Hindlimb muscle (tissue), 1 donor: ENCODE measurements around the gene MINDY4. TPM values are rescaled to one million over a fixed set of nuclear protein-coding genes. Genes with fewer than 3 reads are reported as not detected.

ENCODE experiments used
- DNase-seq: peaks from one replicate; pipeline ENCODE4 v3.0.0-alpha.2; 2013
- polyA plus RNA-seq: library from polyadenylated mRNA; unstranded; fragments of 120-200 nt; gene quantifications from one replicate; pipeline ENCODE4 v1.2.1, GENCODE V29; 2013; ENCODE audit not compliant: insufficient read length

Gene MINDY4
- polyA plus RNA-seq, 1 donor: 4.7 TPM

DNA sequence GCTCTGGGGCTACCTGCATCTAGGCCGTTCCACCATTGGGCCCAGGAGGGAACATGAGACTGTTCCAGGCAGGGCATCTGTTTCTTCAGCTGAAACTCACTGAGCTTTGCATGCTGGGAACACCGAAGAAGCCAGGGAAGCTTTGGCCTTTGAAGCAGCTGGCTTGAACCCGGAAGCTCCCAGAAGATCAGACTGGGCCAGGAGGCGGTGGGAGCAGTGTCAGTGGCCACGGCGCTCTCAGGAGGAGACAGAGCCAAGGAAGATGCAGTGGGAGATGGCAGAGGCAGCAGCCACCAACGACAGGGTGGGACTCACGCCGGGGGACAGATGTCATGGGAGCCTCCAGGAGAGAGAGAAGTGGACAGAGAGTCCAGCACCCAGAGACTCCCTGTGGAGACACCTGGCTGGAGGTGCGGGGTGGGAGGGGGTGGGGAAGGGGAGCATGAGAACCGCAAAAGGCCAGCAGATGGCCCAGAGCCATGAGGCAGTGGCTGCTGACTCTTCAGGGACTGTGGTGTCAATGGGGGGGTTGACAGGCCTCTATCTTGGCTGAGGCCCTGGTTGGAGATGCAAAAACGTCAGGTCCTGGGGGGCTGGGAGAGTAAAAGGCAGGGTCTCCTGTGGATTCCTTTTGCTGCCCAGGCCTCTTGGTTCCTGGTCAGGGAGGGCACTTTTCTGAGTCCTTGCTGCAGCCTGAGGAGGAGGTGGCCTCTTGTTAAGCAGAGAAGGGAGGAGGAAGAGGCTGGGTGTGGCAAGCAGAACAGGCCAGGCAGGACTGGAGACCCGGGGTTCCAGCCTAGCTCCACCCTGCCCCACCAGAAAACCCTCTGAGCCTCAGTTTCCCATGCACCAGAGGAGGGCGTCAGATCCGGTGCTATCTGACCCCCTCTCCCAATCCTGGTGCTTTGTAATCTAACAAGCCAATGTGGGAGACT, 134.1 kb downstream of the MINDY4 start:
- no peak for DNase-seq

DNA sequence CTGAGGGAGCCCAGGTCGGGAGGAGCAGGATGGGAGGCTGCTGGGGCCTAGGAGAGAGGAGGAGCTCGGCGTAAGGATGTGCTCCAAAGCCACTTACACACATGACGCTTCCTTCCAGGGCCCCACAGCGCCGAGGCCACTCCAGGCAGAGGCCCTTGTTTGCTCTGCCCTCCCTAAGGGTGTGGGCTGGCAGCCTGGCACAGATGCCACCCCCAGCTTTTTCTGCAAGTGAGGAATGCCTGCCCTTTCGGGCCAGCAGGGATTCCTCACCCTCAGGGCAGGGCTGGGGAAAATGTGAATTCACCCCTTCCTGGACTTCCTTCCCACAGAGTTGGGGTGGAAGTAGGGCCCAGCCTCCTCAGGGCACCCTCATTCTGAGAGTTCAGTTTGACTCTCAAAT, 134.8 kb downstream of the MINDY4 start:
- DNase-seq: no peak

GRCh38 chr7:30906515-30907240, 135.5 kb downstream of the MINDY4 start:
- no peak for DNase-seq

GRCh38 chr7:30907527-30908267, 136.5 kb downstream of the MINDY4 start:
- peak; percentile 40 for DNase-seq

- DNase-seq: no peak
Measured at GRCh38 chr7:30908681-30909080, 137.5 kb downstream of the MINDY4 start.

DNA sequence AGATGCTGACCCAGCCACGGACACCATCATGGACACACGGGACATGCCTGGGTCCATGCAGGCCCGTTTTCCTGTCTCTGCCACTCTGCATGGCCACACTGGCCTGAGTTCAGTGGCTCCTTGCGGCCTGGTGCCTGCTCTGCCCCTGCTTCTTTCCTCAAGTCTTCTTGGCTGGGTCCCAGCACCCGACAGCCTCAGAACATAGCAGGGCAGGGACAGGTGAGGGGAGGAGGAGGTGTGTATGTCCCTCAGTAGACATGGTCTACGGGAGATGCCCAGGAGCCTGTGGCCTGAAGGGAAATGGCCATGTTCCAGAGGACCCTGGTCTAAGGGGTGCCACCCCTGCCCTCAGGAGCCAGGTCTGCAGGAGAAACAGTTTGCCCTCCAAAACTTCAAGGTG, 138.2 kb downstream of the MINDY4 start:
- DNase-seq: no peak

DNA sequence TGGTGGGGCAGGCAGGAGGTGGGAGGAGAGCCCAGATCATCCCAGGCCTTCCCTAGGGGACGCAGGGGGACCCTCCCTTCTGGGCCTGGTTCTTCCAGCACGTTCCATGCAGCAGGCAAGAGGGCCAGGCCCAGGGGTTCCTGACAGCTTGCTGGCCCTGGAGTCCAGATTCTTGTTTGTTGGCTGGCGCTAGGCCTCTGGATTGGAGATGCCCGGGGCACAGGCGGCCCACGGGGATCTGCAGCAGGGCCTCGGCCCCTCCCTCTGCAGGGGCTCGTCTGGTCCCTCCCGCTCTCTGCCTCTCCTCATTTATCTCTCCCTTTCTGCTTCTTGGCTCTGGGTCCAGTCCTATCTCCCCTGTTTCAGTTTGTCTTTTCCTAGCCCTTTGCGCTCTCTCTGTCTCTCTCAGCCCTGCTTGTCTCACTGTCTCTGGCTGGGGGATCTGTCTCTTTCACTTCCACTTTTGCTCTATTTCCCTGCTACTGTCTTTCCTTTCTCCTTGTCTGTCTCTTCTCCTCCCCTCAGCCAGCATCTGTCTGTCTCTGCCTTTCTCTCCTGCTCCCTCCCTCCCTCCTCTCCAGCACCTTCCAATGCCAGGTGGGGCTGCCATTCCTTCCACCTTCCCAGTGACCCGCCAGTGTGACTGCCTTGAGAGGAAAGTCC, 139.3 kb downstream of the MINDY4 start:
- DNase-seq: no peak

GRCh38 chr7:30911133-30911532, 139.9 kb downstream of the MINDY4 start:
- no peak for DNase-seq

DNA sequence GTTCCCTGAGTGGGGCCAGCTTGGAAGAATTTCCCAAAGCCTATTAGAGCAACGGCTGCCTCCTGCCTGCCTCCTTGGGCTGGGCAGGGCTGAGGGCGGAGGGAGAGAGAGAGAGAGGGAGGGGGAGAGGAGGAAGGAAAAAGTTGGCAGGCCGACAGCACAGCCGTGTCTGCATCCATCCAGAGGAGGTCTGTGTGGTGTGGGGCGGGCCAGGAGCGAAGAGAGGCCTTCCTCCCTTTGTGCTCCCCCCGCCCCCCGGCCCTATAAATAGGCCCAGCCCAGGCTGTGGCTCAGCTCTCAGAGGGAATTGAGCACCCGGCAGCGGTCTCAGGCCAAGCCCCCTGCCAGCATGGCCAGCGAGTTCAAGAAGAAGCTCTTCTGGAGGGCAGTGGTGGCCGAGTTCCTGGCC, 140.3 kb downstream of the MINDY4 start, which contains the start of gene AQP1:
AQP1 (plus strand) TSS at position 293 of the 409 bp plus-strand sequence; CDS start at position 350, 57 bp downstream.
- peak; percentile 87 for DNase-seq

DNA sequence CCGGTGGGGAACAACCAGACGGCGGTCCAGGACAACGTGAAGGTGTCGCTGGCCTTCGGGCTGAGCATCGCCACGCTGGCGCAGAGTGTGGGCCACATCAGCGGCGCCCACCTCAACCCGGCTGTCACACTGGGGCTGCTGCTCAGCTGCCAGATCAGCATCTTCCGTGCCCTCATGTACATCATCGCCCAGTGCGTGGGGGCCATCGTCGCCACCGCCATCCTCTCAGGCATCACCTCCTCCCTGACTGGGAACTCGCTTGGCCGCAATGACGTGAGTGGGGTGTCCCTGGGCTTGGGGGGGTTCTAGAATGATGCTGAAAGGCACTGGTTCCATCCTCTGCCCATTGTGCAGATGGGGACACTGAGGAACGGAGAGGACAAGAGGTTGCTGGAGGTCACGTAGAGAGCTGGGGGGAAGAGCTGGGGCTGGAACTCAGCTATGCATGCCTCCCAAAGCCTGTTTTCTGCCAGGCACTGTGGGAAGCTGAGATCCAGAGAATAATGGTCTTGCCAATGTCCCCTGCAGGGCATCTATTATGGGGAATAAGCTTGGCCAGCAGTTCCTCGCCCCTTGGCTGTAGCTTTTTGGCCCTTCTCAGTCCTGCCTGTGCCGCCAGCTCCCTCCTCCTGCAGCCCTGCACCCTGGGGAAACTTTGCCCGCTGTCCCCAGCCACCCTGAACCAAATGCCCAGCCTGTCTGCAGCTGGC, 141.0 kb downstream of the MINDY4 start:
- DNase-seq: no peak

- no peak for DNase-seq
Measured at GRCh38 chr7:30912731-30912985, 141.4 kb downstream of the MINDY4 start.

DNA sequence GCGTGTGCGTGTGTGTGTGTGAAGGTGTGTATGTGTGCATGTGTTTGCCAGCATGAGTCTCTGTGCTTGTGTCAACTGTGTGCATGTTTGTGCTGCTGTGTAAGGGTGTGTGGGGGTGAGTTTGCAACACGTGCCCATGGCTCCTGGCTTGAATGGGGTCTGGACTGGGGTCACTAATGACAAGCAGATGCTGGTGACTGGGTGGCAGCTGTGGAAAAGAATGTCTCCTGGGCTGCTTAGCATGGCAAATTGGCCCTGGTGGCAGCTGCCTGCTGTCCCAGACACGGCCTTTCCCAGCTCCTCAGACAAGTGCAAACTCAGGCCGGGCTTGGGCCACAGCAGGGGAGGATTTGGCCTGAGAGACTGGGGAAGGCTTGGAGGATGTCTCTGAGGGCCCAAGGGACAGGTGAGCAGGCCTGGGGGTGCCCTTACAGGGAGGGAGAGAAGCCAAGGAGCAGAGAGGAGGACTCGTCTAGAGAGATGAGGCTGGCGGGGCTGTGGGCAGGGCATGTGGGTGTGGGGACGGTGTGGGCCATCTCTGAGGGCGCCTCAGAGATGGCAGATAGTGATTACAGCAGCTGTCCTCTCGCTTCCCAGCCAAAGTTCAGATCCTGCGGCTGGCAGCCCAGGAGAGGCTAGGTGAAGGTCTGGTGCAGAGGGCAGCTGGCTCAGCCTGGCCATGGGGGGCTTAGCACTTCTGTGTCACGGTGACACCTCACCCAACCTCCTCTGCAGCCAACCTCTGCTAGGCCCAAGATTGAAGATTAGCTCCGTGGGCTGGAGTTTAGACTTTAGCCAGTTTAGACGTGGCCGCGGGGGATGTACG, 142.0 kb downstream of the MINDY4 start:
- DNase-seq: no peak

DNA sequence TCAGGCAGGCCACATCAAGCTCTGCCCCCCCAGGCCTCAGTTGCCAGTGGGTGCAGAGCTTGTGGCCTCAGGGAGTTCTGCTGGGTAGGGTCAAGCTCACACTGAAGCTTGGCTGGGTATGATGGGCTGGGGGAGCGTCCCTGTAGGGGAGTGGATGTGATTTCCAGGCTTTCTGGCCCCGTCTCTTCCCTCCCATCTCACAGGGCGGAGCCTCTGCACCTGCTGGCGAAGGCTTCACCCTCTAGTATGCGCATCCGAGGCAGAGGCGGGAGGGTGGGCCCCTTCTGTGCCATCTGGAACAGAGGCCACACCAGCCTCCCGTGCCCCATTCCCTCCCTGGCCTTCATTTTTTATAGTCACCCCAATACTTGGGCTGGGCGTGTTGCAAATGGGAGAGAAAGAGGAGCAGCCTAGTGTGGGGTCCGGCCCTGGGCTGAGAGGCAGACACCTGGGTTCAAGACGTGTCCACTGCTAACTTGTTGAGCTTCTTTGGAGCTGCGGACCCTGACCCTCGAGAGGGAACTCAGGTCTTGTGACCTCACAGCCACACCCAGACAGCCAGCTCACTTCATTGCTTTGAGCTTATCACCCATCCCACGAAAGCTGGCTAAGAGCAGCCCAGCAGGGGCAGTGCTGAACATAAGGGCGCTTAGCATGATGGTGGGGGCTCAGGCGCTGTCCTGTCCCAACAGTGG, 142.8 kb downstream of the MINDY4 start:
- DNase-seq: no peak

- no peak for DNase-seq
Measured at GRCh38 chr7:30914596-30914995, 143.4 kb downstream of the MINDY4 start.

DNA sequence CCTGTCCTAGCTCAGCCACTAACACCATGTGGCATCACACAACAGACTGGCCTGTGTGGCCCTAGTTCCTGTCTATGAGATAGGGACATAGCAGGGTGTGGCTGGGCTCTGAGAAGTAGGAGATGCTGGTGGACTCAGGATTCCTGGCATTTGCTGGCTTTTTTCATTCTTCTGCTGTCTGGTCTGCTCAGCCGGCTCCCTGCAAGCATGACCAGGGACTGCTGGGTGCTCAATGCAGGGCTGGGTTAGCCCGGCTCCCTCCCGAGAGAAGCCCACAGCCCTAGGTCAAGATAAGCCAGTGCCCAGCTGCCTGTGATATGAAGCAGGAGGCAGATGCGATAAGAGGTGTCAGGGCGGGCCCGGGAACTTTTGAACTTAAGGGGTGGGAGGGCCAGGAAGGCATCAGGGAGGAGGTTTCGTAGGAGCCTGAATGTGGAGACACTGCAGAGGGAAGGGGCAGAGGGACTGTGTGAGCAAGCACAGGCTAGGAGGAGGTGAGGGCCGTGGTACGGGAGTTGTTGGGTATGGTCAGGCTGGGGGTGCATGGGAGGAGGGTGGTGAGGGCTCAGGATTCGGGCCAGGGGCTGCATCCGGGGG, 143.9 kb downstream of the MINDY4 start:
- no peak for DNase-seq

GRCh38 chr7:30915751-30916150, 144.5 kb downstream of the MINDY4 start:
- no peak for DNase-seq

DNA sequence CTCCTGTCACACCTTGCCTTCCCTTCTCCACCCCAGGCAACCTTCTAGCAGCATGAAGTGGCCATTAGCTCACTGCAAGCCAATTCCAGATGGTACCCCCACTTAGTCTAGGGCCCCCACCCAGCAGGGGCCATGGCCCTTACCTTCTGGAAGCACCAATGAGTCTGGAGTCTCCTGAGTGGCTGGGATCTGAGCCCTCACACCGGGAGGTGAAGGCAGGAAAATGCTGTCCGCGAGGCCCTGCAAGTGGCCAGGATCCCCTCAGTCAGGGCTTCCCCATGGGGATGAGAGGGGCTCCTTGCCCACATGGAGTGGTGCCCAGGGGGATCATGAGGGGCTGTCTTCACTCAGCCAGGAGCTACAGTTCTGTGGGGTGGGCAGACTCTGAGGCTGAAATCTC, 145.0 kb downstream of the MINDY4 start:
- DNase-seq: no peak

- no peak for DNase-seq
Measured at GRCh38 chr7:30916767-30917166, 145.6 kb downstream of the MINDY4 start.

DNA sequence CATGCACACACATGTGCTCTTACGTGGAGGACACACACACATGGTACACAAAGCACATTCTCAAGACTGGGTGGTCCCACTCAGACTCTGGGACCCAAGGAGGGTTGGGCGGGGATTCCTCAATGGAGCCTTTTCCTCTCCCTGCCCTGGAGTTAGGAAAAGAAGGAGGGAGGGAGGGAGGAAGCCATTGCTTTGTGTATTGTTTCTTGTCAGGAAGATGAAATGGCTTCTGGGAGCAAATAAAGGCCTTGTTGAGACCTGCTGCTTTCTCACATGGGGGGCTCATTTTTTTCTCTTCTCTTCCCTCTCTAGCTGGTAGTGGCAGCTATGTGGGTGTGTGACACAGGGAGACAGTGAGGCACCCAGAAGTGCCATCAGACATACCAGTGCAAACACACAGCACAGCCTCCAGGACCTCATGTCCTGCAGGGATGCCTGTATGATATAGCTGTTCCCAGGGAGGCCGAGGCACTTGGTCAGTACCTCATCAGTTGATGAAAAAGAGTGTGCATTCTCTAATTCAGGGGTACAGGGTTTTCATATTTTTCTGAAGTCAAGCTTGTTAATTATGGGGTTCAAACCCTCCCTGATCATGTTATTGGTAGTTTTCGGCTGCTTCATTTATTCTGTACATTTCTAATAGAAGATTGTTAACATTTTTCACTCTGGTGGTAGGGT, 146.1 kb downstream of the MINDY4 start:
- DNase-seq: no peak
